Measurements from ENCODE around the gene UBA52.
A peak's percentile ranks its signal among the peaks of the same experiment; 100 is the strongest.
"Not testable (repeated sequence)": the region's sequence is repeated elsewhere in the genome, so short reads cannot be mapped to it uniquely, and the experiment has no call there.

Gene UBA52

GRCh38 chr19:18593367-18594095 lies 21.9 kb downstream of the UBA52 start:
- no peak for DNase-seq

- peak; percentile 45 to 49 for DNase-seq
Observed at GRCh38 chr19:18594096-18594823, 22.6 kb downstream of the UBA52 start.

GRCh38 chr19:18594824-18595373 lies 23.2 kb downstream of the UBA52 start:
- no peak for DNase-seq

GRCh38 chr19:18595475-18595874 lies 23.8 kb downstream of the UBA52 start:
- no peak for DNase-seq

GRCh38 chr19:18596752-18597157 lies 25.1 kb downstream of the UBA52 start:
- no peak for DNase-seq

GRCh38 chr19:18597809-18598660 lies 26.4 kb downstream of the UBA52 start:
- DNase-seq = no peak

- no peak for DNase-seq
Observed at GRCh38 chr19:18599485-18599884, 27.8 kb downstream of the UBA52 start.

GRCh38 chr19:18600692-18601397 lies 29.2 kb downstream of the UBA52 start:
- DNase-seq = not testable (repeated sequence)

GRCh38 chr19:18601875-18602274 lies 30.2 kb downstream of the UBA52 start:
- DNase-seq = no peak

- no peak for DNase-seq
Observed at GRCh38 chr19:18603255-18603957, 31.7 kb downstream of the UBA52 start.

- DNase-seq = no peak
Observed at GRCh38 chr19:18603958-18604819, 32.5 kb downstream of the UBA52 start.

- no peak for DNase-seq
Observed at GRCh38 chr19:18604820-18605159, 33.1 kb downstream of the UBA52 start.

GRCh38 chr19:18605196-18605545 lies 33.5 kb downstream of the UBA52 start:
- DNase-seq = no peak

- DNase-seq = no peak
Observed at GRCh38 chr19:18605546-18606280, 34.1 kb downstream of the UBA52 start.

- no peak for DNase-seq
Observed at GRCh38 chr19:18606281-18607225, 34.9 kb downstream of the UBA52 start, which contains the start of gene CRLF1. CRLF1 (minus strand) TSS chr19:18606799; CDS start chr19:18606656, 143 bp downstream.

- no peak for DNase-seq
Observed at GRCh38 chr19:18607226-18608101, 35.8 kb downstream of the UBA52 start.

- no peak for DNase-seq
Observed at GRCh38 chr19:18608102-18608804, 36.6 kb downstream of the UBA52 start.

All from NCI-H1930 (cell line).